Endometrial microvascular endothelial cells (primary cell): Measurements from ENCODE around the gene CDYL. TPM values are rescaled to one million over a fixed set of nuclear protein-coding genes. Genes with fewer than 3 reads are reported as not detected.

Experiments used
- in situ Hi-C: cut with HindIII; loops from 2 replicates; pipeline ENCODE4 v1.10.0; 2017; ENCODE audit warnings: low sequenced_read_pairs, low pct_unique_long_range_greater_than_20kb; ENCODE audit errors: inconsistent ontology term
- total RNA-seq: library from RNA; depleted of rRNA; stranded (reverse); fragments of >200 nt; gene quantifications from one replicate; pipeline ENCODE4 v1.2.3, GENCODE V29; 2015; ENCODE audit errors: inconsistent ontology term

The CDYL gene
- total RNA-seq, 1 donor from 2014 or later: 18.1 TPM

DNA sequence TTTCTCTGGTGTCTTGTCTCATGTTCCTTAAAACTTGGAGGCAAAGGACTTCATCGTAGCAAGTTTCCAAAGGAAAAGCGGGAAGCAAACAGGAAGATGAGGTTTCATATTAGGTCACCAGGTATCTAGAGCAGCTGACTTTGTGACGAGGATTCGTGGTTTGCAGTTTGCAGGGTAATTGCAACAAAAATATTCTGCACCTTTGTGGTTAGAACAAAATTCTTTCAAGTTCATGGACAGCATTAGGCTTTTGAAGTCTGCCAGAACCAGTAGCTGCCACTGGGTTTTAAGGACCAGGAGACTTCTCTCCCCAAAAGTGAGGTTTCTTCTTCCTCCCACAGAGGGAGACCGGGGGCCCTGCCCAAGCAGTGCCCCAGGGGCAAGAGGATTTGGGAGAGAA lies 164.2 kb downstream of the CDYL start:
- in situ Hi-C loops: no loop called here

DNA sequence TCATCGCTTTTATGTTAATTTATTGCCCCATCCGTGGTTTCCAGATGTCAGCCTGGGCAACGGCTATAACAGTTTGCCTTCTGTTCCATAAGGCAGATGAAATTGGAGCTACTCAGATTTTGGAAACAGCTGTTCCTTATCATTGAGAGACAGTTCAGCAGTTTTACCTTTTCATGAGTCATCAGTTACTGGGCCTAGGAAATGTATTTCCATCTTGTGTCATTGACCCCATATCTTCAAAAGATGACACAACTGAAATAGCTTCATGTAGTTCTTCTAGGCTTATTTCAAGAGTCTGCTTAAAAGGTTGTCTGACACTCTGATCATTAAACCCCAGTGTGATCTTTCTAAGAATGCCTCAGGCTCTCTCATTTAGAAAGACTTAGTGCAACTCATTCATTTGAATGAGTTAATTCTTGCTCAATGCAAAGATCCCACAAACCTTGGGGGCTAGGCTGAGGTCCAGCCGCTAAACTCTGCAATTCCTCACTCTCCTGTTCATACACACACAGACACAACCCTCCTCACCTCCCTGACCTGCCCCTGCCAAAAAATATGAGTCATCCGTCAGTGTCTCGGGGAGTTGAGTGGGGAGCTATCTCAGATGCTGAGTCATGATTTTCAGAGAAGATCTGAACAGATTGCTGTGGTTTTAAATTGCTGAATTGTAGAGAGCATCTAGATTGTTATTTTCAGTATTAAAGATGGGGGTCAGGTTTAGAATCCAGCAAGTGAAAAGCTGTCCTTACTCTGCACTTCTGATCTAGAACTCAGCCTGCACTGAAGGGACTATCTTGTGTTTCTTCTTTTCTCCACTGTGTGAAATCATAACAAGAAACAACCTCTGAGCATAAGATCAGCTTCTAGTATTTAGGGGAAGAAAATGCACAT lies 165.8 kb downstream of the CDYL start:
- in situ Hi-C loops: no loop called here

DNA sequence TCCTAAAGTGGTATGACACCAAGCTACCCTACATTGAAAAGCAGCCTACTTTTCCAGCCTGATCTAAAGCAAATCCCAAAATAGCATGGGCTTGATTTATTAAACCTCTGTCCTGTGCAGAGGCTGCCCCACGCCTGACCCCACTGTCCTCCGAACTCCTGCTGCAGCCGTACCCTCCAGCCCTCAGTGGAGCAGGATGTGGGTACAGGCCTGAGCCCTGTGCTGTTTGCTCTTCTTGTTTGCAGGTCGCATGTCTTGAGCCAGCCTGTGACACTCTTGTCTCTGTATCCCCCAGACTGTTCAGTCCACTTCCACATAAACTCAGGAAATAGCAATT lies 166.4 kb downstream of the CDYL start:
- in situ Hi-C loops: no loop called here

DNA sequence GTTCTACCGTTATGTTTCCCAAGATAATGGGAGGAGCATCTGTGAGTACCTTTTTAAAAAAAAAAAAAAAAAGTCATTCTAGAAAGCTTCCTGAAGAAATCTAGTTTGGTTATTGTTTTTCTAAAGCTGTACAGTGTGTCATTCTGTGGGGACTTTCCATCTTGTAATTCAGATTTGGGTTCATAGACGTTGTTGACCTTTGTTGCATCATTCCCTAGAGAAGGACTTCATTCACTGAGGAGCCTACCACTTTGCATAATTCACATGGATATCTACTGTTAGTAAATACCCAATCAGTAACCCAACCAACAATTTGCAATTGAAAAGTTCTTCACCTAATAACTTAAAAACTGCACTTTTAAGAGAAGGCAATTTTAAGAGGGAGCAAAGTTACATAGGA lies 167.5 kb downstream of the CDYL start:
- in situ Hi-C loops: no loop called here

DNA sequence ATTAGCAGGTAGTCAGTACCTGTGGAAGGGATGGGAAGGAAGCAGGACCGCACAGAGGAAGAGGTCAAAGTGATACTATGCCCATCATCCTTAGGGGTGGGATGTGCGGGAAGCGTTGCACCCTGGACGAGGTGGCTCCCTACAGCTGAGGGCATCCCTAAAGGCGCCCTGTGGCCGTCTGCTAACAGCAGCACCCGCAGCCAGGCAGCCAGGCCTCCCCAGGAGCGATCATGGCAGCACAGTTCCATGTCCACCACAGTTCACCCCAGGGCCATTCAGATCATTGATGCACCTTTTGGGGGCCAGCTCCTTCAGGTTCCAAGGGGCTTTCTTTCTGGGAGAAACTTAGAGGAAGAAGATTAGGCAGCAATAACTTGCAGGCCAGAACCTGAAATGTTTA lies 168.1 kb downstream of the CDYL start:
- in situ Hi-C loops: no loop called here

DNA sequence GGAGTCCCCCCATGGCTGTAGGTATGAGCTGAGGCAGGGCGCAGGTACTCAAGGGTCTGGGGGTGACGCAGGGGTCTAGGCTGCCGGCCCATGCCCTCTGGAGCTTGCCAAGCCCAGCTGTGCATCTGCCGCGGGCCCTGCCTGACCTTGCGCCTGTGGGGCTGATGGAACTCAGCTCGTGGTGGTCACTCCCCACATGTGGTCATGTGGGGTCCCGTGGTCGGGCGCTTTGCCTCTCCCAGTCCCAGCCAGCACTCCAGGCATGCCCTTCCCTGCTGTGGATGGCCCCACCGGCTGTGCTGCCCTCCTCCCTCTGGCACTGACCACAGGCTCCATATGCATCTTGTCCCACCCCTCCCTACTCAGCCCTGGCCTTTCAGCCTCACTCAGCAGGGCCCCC lies 170.3 kb downstream of the CDYL start:
- in situ Hi-C loops: no loop called here

DNA sequence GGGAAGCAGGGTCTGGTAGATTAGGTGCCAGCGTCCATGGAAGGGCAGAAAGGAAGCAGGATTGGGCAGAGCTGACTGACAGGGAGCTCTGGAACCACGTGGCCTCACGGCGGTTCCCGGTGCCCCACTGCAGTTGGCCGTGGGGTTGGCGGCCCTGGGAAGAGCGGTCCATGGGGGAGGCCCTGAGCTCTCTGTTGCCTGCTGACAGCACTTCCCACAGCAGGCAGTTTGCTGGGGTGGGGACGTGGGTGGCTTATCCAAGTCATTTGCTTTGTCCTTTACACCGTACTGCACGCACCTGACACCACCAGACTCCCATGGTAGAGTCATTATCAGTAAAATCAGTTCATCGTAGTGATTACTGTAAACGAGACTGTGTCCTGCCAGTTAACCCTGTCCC lies 171.5 kb downstream of the CDYL start:
- in situ Hi-C loops: no loop called here

DNA sequence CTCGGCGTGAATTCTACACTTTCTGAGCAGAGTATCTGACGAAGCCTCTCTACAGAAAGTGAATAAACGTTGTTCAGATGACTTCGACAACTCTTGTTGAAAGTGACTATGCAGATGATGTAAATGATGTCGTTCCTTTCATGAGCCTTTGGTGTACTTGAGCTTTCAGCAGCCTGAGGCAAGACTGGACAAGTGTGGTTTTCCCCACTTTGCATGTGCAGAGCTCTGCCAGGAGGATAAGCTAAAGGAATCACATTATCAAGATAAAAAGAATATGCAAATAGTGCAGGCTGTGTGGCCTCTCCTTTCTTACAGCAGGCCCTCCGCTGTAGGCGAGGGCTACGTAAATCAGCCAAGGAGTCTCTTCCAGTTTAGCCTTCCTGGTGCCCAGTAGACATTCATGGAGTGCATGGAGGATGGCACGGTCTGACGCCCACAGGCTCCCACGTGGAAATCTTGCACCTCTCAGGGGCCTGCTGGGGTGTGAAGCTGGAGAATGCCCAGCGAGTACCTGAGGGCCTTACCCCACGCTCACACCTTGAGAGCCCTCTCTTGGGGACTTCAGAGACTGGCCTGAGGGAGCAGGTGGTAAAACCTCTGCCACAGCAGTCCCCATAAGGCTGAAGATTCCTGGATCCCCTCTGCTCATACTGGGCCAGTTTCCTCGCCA lies 172.7 kb downstream of the CDYL start:
- in situ Hi-C loops: no loop called here

DNA sequence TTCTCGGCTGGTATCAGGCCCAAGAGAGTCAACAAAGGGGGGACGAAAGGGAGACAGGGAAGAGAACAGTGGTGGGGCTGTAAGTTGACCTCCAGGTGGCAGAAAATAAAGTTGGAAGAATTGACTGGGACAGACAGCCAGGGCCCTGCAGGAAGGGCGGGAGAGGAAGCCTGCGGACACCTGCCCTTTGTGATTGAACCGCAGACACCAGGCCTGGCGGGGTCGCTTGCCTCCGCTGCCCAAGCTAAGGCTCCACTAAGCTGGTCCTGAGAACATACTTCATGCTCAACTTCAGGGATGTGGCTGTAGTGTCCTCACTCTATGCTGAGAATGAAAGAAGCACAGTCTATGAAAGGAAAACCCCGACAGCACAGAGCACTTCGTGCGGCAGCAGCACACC lies 173.9 kb downstream of the CDYL start:
- in situ Hi-C loops: no loop called here

DNA sequence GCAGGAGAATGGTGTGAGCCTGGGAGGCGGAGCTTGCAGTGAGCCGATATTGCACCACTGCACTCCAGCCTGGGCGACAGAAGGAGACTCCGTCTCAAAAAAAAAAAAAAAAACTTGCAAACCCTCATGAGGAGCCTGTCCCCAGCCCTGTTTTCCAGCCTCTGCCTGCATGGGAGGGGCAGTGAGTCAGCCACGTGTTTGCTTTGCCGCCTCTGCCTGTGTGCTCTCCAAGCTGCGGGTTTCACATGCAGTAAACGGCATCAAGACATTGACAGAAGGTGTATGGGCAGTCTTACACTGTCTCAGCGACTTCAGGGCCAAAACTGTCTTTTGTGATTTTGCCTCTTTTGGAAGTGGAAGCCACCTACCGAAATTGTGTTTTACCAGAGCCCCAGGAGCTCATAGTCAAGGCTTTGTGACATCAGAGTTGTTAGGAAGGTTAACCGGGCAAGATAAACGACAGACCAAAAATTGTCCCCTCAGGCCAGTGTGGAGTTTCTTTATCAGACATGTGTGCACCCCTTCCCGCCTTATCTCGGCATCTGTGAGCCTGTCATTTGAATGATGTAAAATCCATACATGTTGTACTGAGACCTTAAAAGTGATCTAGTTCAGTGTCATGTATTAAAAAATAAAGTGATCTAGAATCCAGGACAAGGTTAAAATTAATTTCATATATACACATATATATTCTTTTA lies 174.8 kb downstream of the CDYL start:
- in situ Hi-C loops: no loop called here

DNA sequence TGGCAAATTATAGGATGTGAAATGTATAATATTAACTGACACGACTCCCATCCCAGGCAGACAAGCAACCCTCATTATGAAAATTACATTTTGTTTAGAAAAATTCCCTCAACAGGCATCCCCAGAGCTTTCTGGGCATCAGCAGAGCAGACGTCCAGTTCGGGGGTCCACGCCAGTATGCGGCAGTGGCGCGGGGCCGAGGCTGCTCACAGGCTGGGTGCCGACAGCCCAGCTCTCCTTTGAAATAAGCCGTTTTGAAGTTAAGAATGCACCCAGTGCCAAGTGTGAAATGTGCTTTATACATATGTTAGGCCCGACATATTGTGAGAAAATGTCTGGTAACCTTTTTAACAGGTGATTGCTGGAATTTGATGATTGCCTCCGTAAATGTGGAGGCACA lies 177.2 kb downstream of the CDYL start:
- in situ Hi-C loops: no loop called here

DNA sequence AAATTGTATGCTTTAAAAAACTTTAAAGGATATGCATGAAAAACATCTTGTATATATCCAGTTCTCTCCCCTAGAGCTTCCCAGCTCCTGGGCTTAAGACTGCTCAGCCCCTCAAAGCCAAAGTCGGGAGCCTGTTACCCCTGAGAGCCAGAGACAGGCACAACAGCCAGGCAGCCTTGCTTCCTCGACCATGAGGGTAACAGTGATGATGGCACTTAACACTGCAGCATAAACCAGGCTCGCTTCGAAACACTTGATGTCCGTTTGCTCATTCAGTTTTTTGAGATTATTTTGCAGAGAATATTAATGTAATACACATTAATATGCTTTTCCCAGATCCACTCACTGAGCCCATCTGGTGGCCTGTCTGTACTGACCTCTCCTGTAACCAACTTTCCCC lies 180.4 kb downstream of the CDYL start:
- in situ Hi-C loops: no loop called here

DNA sequence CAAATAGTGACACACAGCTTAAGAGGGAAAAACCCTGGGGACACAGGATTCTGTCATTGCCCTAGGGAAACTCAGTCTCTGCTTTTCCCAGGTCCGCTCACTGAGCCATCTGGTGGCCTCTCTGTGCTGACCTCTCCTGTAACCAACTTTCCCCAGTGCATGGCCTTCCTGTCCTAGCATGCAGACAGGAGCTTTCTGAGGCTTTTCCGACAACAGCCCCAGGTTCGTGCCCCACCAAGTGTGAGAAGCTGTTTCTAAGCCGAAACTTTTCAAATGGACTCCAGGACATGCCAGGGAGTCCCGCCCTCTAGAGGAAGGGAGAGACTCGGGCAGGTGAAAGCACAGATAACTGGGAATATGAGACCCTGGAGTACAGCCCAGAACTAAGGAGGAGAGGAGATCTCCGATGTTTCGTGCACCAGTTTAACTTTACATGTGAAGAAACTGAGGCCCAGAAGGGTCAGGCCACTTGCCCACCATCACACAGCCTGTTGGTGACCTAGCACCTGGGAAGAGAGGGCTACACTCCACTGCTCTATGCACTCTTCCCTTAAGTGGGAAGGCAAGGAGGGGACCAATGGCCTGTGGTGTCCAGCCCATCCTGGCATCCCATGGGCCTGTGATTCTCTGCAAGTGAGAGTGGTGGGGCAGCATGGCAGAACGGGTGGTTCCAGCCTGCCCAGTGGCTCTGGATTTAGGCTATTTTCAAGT lies 181.5 kb downstream of the CDYL start:
- in situ Hi-C loops: no loop called here

DNA sequence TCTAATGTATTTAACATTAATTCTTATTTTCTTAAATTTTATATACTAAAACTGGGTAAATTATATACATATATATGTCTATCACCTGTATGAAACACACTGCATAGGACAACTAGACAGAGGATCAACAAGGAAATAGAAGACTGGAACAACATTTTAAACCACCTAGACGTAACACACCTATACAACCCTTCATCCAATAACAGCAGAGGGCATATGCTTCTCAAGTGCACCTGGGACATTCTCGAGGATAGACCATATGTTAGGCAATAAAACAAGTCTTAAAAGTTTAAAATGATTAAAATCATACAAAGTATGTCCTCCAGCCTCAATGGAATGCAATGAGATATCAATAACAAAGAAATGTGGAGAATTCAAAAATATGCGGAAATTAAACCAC lies 182.4 kb downstream of the CDYL start:
- in situ Hi-C loops: no loop called here

DNA sequence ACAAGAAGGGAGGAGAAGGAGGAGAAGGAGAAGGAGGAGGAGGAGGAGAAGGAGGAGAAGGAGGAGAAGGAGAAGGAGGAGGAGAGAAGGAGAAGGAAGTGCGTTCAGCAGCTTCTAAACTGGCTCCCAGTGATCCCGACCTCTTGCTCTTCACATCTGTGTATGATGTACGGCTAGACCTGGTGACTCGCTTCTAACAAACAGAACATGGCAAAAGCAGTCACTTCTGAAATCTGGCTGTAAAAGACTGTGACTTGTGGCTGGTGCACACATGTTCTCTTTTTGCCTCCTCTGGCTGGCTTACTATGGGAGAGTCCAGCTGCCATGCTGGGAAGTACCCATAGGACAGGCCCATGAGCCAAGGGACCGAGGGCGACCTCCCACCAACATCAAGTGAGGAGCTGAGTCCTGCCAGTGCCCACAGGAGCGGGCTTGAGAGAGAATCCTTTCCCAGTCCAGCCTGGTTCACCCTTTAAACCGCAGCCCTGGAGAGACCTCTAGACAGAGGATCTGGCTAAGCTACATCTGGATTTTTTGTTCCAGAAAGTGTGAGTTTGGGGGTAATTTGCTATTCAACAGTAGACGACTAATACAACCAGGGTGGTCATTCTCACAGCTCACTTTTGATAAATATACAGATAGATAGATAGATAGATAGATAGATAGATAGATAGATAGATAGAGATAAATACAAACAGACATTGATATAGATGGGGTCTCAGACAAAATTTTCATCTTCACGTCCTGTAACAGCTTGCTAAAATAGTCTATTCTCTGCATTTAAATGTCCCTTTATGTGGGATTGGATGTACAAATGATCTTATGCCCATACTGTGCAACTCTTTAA lies 185.3 kb downstream of the CDYL start:
- in situ Hi-C loops: no loop called here

DNA sequence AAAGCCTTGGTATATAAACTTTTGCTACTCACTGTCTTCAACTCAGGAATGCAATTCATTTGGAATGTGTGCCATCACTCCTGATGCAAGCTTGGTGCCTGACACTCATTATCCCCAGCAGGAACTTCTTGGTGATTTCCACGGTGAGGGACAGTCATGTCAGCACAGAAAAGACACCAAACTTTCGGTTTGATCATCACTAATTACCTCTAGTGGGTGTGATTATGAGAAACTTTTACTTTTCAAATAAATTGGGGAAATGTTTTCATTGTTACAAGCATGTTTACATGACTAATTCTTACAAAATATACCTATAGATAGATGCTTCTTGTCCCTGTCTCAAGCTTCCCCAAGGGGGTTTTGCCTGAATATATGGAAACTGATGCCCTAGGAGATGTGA lies 186.7 kb downstream of the CDYL start:
- in situ Hi-C loops: no loop called here

DNA sequence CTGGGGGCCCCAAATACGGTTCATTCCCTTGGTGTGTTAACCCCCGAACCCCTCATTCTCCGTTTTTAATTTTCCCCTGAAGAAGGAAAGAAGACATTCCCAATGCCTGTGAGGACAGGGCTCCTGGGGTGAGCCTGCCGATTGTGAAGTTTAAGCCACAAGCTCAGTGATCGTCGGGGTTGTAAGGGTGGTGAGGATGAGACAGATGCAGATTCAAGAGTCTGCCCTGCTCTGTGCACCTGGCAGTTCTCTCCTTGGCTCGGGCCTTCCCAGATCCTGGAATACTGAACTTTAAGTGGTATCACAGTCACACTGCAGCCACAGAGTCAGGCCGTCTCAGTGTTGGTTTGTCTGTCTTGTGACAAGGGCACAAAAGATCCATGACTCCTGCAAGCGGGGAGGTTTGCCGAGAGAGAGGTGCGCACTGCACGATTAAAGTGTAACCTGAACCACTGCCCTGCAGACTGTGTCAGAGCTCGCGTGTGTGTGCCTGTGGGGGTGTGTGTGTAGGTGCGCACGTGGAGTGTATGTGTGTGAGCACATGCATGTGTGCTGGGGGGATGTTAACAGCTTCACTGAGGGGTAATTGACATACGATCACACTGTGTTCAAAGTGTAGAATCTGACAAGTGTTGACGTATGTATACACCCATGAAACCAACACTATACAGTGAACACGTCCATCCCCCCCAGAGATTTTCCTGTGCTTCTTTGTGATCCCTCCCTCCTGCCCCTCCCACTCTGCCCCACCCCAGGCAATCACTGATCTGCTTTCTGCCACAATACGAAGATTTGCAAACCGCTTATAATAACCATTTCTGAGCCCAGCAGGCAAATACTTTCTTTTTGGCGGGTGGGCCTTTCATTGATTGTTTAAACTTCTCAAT lies 188.7 kb downstream of the CDYL start:
- in situ Hi-C loops: no loop called here
